Measurements from ENCODE around the gene CEP112. TPM values are rescaled to one million over a fixed set of nuclear protein-coding genes. Genes with fewer than 3 reads are reported as not detected.
A peak's percentile ranks its signal among the peaks of the same experiment; 100 is the strongest.

Gene CEP112
- total and polyA plus RNA-seq, 2 of the 13 experiments (the other 11 are each of a cell fraction or from before 2014, with no cell fraction given), result 1.2 to 3.4 TPM

- H3K27ac ChIP-seq (ENCODE audit: extremely low read length, insufficient read depth, low read length), result no peak overlapping the region
Measured at GRCh38 chr17:65655706-65656105, 536.2 kb downstream of the CEP112 start.

GRCh38 chr17:65644545-65644944, 547.4 kb downstream of the CEP112 start:
- DNase-seq (ENCODE audit: low spot score), result no peak
- Histone ChIP-seq H3K9ac (ENCODE audit: insufficient read depth, low read depth, low read length) (no peak overlapping the region), H3K27ac (ENCODE audit: extremely low read length, insufficient read depth, low read length) (no peak overlapping the region), H2AFZ (ENCODE audit: low read length) (no peak overlapping the region), H3K36me3 (replicated peaks in 1 of 2; ENCODE audit: control insufficient read depth in 1 of 2, insufficient read depth in 2 of 2, low read length in 2 of 2) (no peaks in the 10 kb centered on the region), H3K4me3 (replicated peaks in 1 of 3; ENCODE audit: insufficient read depth in 1 of 3, low read depth in 2 of 3, low read length in 3 of 3) (no peak overlapping the region), H3K27me3 (ENCODE audit: control insufficient read depth in 1 of 2, insufficient read depth in 2 of 2, low read length in 2 of 2) (no peaks in the 10 kb centered on the region), H3K9me3 (ENCODE audit: low read length) (peaks cover 14% of the 10 kb centered on the region), H4K20me1 (ENCODE audit: insufficient read depth, low read length) (no peaks in the 10 kb centered on the region), H3K4me1 (ENCODE audit: insufficient read depth, low read length) (no peaks in the 10 kb centered on the region), H3K4me2 (ENCODE audit: low read depth, low read length) (no peak overlapping the region), H3K79me2 (ENCODE audit: insufficient read depth, low read length) (no peaks in the 10 kb centered on the region)
- ChIA-PET POLR2A (no interaction called here), CTCF (ENCODE audit: low intra/inter-chr PET ratio, low total read pairs) (no interaction called here)
- no peak for FAIRE-seq
- in situ Hi-C loops (cut with HindIII; ENCODE audit: extremely low pct_ligation_motif_present, low pct_unique_long_range_greater_than_20kb), result no loop called here
- peak; percentile 99 for TF ChIP-seq ZFP1 (CRISPR knock-in tag; IDR thresholded peaks at IDR 0.05)
- no peak for TF ChIP-seq ZFP36L1 (CRISPR knock-in tag; IDR thresholded peaks at IDR 0.05)
- ATAC-seq, result no peak
- intact Hi-C loops (cut with micrococcal nuclease; ENCODE audit: unreplicated experiment), result no loop called here
- WGBS (ENCODE audit: low lambda C conversion rate), result 35% methylated on average over 1 of the region's 1 CpG
- BruUV-seq (replicated peaks), result no TSS peak

More at GRCh38 chr17:65655706-65656105, 536.2 kb downstream of the CEP112 start:
- no peak for DNase-seq (ENCODE audit: low spot score)
- peak; percentile 21 for FAIRE-seq
- in situ Hi-C loops (cut with HindIII; ENCODE audit: extremely low pct_ligation_motif_present, low pct_unique_long_range_greater_than_20kb) (no loop called here), intact Hi-C loops (cut with micrococcal nuclease; ENCODE audit: unreplicated experiment) (no loop called here)
- no peaks in the 10 kb centered on the region for H3K27me3 ChIP-seq (ENCODE audit: control insufficient read depth in 1 of 2, insufficient read depth in 2 of 2, low read length in 2 of 2)
- H3K36me3 ChIP-seq (replicated peaks in 1 of 2; ENCODE audit: control insufficient read depth in 1 of 2, insufficient read depth in 2 of 2, low read length in 2 of 2), result no peaks in the 10 kb centered on the region
- no peak overlapping the region for H3K4me3 ChIP-seq (replicated peaks in 1 of 3; ENCODE audit: insufficient read depth in 1 of 3, low read depth in 2 of 3, low read length in 3 of 3)
- CTCF ChIA-PET (ENCODE audit: low intra/inter-chr PET ratio, low total read pairs), result interaction anchor here (0.8 kb wide), 1 partner anchor 139 kb away, joined by 3 read pairs; no protein-coding TSS in a partner anchor
- H3K79me2 ChIP-seq (ENCODE audit: insufficient read depth, low read length), result no peaks in the 10 kb centered on the region
- TF ChIP-seq ZBTB21 (CRISPR knock-in tag; IDR thresholded peaks at IDR 0.05) (no peak), MXD1 (CRISPR knock-in tag; IDR thresholded peaks at IDR 0.05) (no peak), ZNF121 (CRISPR knock-in tag; IDR thresholded peaks at IDR 0.05) (no peak), ZNF552 (CRISPR knock-in tag; IDR thresholded peaks at IDR 0.05; ENCODE audit: borderline replicate concordance) (no peak), KDM1A (CRISPR knock-in tag; IDR thresholded peaks at IDR 0.05) (no peak), CEBPB (IDR thresholded peaks at IDR 0.05; ENCODE audit: borderline replicate concordance, low read depth, low read length) (no peak), MAZ (IDR thresholded peaks at IDR 0.05; ENCODE audit: borderline replicate concordance, low read depth, low read length) (no peak), MAZ (CRISPR knock-in tag; IDR thresholded peaks at IDR 0.05; ENCODE audit: low read depth) (no peak), RXRA (CRISPR knock-in tag; IDR thresholded peaks at IDR 0.05) (no peak)
- no peak overlapping the region for H3K9ac ChIP-seq (ENCODE audit: insufficient read depth, low read depth, low read length)
- peaks cover 40% of the 10 kb centered on the region for H3K4me1 ChIP-seq (ENCODE audit: insufficient read depth, low read length)
- BruUV-seq (replicated peaks), result no TSS peak
- H3K4me2 ChIP-seq (ENCODE audit: low read depth, low read length), result no peak overlapping the region
- WGBS (ENCODE audit: low lambda C conversion rate), result 95% methylated on average over 3 of the region's 3 CpGs
- no peak overlapping the region for H2AFZ ChIP-seq (ENCODE audit: low read length)
- no peak for ATAC-seq
- no peaks in the 10 kb centered on the region for H4K20me1 ChIP-seq (ENCODE audit: insufficient read depth, low read length)
- POLR2A ChIA-PET, result no interaction called here
- H3K9me3 ChIP-seq (ENCODE audit: low read length), result no peaks in the 10 kb centered on the region

Measured in HepG2 (cell line).